ENCODE measurements around the gene ATG2A.

The ATG2A gene

DNA sequence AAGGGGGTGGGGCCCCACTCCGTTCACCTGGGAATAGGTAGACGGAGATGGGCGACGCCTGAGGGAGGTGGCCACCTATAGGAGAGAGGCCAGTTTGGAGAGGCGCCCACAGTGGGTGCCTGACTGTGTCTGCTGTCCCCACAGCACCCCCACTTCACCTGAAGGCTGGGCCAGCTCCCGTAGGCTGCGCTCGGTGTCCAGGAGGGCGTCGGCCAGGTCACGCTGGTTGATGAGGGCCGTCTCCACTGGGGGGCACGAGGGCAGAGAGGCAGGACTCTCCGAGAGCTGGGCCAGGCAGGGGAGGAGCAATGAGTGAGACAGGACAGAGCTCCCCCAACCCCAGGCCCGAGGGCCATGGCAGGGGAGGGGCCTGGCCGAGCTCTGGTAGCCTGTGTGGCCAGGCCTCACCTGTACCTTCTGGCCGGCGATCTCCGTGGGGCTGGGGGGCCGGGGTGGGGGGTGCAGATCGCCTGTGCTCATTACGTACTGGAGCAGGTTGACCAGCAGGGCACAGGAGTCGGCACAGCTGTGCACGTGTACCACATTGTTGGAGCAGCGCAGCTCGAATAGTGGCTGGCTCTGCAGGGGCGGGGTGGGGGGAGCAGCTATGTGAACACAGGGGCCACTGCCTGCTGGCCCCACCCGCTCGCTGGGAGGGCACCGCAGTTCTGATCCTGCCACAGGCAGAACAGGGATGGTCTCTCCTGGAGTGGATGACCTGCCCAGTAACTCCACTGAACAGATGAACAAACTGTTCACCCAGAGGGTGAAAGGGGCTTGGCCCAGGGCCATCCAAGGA lies 14.7 kb downstream of the ATG2A start:
- DNase-seq (ENCODE audit: low spot score) = no peak

GRCh38 chr11:64900774-64901173 lies 16.2 kb downstream of the ATG2A start:
- DNase-seq (ENCODE audit: low spot score) = no peak

DNA sequence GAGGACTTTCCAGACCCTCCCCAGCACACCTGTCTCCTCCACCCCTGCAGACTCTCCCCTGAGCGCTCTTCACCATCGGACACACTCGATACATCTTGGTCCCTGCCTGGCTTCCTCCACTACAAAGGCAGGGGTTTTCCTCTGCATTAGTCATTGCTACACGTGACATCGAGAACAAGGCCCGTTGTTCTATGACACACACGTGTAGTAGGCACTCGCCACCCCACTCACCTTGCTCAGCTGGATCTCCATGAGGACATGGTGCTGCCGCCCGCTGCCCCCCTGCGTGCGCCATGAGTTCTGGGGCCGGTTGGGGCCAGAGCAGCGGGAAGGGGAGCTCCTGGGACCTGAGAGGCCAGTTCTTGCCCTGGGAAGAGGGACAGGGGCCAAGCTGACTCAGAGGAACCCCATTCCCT lies 16.7 kb downstream of the ATG2A start:
- no peak for DNase-seq (ENCODE audit: low spot score)

DNA sequence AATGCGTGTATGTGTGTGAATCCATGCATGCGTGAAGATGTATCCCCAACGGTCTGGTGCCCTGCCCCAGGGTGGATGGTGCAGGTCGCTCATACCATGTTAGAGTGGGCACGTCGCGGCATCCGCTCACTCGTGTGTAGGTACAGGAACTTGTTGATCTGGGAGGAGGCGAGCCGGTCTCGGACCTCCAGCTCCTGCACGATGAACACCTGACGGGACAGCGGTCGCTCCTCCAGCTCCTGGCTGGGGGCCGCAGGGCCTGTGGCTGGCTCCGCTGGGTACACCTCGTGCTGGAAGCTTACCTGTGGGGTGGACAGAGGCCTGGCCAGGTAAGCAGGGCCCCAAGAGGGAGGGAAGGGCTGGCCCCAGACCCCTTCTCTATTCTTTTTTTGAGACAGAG lies 18.5 kb downstream of the ATG2A start:
- DNase-seq (ENCODE audit: low spot score) = no peak

DNA sequence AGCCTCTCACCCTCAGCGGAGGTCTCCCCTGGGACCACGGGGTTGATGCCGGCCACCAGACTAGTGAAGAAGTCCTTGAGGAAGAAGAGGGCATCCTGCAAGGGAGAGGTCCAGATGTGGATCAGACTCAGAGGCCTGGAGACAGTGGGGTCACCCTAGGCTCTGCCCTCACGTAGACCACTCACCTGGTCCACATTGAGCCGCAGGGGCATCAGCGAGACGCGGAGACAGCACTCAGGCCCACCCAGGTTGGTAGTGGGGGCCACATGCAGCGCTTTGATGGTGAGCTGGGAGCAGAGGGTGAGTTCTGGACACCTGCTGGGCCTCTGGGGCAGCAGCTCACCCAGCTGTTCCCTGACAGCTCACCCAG lies 18.9 kb downstream of the ATG2A start:
- DNase-seq (ENCODE audit: low spot score) = no peak

DNA sequence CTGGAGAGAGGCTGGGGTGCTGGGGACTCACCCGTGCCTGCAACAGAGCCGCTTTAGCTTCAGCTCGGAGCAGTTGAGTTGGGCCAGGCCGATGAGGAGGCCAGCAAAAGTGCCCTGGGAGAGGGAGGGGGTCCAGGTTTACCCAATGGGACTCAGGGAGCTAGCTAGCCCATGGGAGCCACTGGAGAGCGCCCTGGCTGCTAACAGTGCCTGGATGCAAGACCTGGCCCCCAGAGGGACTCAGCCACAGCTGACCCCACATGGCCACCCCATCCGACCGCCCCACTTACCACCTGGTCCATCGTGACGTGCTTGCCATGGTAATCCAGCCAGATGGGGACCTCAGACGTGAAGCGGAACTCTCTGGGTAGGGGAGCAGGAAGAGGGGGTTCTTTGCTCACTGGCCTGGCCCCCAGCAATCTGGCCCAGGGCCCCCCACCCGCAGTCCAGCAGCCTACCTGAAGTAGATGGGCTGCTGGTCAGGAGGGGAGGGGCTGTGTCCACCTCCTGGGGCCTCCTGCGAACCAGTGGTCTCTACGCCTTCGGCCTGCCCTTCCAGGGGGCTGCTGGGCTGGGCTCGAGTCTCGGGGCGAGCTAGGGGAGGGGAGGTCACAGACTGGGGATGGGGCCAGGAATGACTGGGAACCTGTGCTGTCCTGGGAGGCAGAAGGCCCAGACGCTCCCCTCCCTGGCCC lies 19.5 kb downstream of the ATG2A start:
- no peak for DNase-seq (ENCODE audit: low spot score)

- DNase-seq (ENCODE audit: low spot score) = no peak
These were observed 20.5 kb downstream of the ATG2A start for GRCh38 chr11:64896448-64897022.

DNA sequence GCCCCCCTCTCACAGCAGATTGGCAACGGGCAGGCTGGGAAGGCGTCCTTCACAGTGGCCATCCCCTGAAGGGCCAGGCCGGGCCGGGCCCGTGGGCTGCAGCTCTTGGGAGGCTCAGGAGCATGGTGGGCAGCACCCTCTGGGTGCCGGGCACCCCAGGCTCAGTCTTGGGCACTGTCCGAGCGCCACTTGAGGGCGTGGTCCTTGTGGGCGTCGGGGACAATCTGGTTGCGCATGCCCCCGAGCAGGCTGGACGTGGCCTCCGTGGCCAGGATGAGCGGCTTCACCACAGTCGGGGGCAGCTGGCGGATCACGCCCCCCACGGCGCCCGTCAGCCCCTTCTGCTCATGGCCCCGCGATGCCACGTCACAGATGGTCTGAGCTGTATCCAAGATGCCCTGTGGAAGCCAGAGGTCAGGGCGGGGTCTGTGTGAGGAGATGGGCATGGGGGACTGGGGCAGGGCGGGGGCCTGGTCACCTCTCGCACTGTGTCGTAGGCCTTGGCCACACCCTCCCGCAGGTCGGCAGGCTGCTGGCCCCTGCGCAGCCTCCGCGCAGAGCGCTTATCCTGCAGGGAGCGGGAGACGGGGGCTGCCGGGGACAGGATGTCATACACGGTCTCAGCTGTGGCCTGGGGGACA lies 22.1 kb downstream of the ATG2A start:
- no peak for DNase-seq (ENCODE audit: low spot score)

- DNase-seq (ENCODE audit: low spot score) = peak; percentile 91
These were observed 22.8 kb downstream of the ATG2A start for GRCh38 chr11:64894070-64894811.

- DNase-seq (ENCODE audit: low spot score) = no peak
These were observed 23.6 kb downstream of the ATG2A start for GRCh38 chr11:64893194-64894069.

DNA sequence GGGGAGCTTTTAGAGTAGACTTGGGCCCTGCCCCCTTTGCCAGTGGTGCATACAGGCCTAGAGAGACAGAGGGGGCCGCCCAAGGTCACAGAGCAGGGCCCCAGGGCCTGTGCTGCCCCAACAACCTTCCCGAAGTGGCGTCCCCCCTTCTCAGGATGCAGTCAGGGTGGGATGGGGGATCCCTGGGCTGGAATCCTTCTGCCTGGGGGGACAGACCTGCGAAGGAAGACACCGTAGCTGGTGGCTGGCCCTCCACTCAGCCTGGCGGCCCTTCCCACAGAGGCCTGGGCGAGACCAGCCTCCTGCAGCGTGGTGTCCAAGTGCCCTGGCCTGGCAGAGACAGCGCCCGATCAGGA lies 24.2 kb downstream of the ATG2A start:
- no peak for DNase-seq (ENCODE audit: low spot score)

GRCh38 chr11:64892411-64892831 lies 24.6 kb downstream of the ATG2A start:
- no peak for DNase-seq (ENCODE audit: low spot score)

DNA sequence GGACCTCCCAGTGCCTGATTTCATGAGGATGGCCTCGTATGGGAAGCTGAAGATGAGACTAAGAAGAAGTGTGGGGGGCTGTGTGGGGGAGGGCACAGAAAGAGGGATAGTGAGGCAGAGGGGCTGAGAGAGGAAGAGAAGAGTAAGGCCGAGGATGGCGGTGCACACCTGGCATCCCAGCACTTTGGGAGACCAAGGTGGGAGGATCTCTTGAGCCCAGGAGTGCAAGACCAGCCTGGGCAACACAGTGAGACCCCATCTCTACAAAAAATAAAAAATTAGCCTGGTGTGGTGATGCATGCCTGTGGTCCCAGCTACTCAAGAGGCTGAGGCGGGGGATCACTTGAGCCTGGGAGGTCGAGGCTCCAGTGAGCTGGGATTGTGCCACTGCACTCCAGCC lies 25.1 kb downstream of the ATG2A start:
- DNase-seq (ENCODE audit: low spot score) = no peak

DNA sequence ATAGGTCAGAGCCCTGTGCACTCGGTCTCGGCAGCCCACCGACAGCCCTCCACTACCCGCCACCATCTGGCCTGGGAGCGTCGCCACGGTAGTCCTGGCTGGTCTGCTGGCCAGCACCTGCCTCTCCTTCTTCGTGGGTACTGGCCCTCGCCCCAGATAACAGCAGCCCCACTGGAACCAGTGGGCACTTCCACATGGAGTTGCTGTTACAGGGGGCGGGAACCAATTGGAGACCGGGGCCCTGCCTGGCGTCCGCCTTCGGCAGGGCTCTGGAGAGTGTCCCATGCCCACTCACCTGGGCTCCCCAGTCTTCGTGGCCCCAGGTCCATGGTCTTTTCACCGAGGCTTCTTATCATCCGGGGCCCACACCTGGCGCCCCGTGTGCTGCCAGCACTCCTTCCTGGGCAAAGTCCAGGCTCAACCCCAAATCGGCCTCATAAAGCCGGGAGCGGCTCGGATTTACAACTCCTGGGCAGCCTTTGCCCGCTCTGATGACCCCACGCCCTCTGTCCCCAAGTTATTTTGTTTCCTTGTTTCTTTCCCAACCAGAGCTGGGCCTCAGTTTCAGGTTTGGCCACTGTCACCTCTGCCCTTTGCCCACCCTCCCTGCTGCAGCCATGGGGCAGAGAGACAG lies 25.7 kb downstream of the ATG2A start:
- DNase-seq (ENCODE audit: low spot score) = no peak

DNA sequence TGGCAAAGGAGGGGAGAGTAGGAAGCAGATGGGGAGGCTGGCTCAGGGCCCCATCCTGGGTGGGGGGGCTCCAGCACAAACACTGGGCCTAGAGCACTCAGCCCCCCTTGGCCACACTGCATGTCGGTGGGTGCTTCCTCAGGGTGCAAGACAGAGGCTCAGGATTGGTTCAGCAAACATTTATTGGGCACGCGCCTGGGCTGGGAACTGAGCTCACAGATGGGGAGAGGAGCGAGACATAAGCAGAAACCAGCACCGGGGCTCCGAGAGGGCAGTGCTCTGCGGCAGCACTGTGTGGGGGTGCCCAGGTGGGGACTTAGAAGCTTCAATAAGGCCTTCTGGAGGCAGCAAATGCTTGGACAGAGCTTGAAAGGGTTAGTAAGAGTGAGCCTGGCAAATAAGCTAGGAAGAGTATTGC lies 26.5 kb downstream of the ATG2A start:
- no peak for DNase-seq (ENCODE audit: low spot score)

- peak; percentile 96 for DNase-seq (ENCODE audit: low spot score)
These were observed 28.1 kb downstream of the ATG2A start for GRCh38 chr11:64888729-64889511.

- no peak for DNase-seq (ENCODE audit: low spot score)
These were observed 28.6 kb downstream of the ATG2A start for GRCh38 chr11:64888406-64888728.

GRCh38 chr11:64887757-64888405 lies 29.1 kb downstream of the ATG2A start:
- peak; percentile 89 for DNase-seq (ENCODE audit: low spot score)

DNA sequence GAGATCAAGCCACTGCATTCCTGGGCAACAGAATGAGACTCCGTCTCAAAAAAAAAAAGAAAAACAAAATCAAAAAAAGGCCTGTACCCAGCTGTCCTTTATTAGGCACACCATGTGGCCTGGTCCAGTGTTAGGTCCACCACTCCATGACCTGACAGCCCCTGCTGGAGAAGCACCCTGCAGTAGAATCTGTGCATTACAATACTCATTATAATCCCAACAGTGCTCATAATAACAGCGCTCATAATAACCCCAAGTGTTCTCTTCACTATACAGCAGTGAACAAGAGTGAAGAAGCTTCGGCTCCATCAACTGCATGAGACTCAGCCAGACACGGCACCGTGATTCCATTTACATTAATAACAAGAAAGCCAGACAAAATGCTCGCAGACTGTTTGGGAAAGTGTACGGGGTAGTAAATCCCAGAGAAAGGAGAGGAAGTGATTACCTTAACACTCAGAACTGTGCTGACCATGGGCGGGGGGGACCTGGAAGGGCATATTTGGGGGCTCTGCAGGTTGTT lies 29.7 kb downstream of the ATG2A start:
- DNase-seq (ENCODE audit: low spot score) = no peak

Data from hematopoietic multipotent progenitor cell treated with erythropoietin and hydrocortisone succinate and interleukin-3 and kit ligand, for 15 days (in vitro differentiated cells).